GM21367 (cell line): ENCODE data around the gene TBC1D25.

Source experiments
- ATAC-seq: cut with Tn5 transposase; IDR thresholded peaks from one replicate; pipeline ENCODE4 v1.9.1; 2021; ENCODE audit not compliant: unreplicated experiment

Gene TBC1D25

GRCh38 chrX:48599341-48599740, 59.8 kb downstream of the TBC1D25 start:
- ATAC-seq, result no peak

GRCh38 chrX:48600226-48600625, 60.7 kb downstream of the TBC1D25 start:
- ATAC-seq, result no peak

GRCh38 chrX:48601741-48602394, 62.4 kb downstream of the TBC1D25 start:
- no peak for ATAC-seq

GRCh38 chrX:48604701-48605100, 65.2 kb downstream of the TBC1D25 start:
- no peak for ATAC-seq

GRCh38 chrX:48606091-48606490, 66.6 kb downstream of the TBC1D25 start:
- ATAC-seq, result no peak

GRCh38 chrX:48611703-48612102, 72.2 kb downstream of the TBC1D25 start:
- no peak for ATAC-seq
